ENCODE measurements around the gene FOXR1. TPM values are rescaled to one million over a fixed set of nuclear protein-coding genes. Genes with fewer than 3 reads are reported as not detected.

Gene FOXR1
- total and polyA plus RNA-seq, 2 of the 8 experiments (the other 6 are each of a cell fraction or from before 2014, with no cell fraction given), result not detected

DNA sequence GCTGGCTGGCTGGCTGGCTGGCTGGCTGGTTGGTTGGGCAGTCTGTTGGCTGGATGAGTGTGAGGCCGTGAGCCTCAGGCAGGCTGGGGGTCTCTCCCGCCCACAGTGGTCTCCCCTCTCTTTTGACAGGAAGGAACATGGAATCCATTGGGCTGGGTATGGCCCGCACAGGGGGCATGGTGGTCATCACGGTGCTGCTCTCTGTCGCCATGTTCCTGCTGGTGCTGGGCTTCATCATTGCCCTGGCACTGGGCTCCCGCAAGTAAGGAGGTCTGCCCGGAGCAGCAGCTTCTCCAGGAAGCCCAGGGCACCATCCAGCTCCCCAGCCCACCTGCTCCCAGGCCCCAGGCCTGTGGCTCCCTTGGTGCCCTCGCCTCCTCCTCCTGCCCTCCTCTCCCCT, 13.6 kb upstream of the FOXR1 start:
- no peak overlapping the region for H2AK5ac ChIP-seq (ENCODE audit: low read depth, low read length)
- no peak for FAIRE-seq
- H2BK120ac ChIP-seq (replicated peaks; ENCODE audit: low read depth, low read length), result no peak overlapping the region
- 0 out of 2 replicates have a peak, but pooled peaks cover 2% of the 10 kb centered on the region for H3K23me2 ChIP-seq (ENCODE audit: low read depth, low read length)
- H3K79me2 ChIP-seq (ENCODE audit: control insufficient read depth in 1 of 2, insufficient read depth in 2 of 2, low read length in 2 of 2), result no peaks in the 10 kb centered on the region
- H3K36me3 ChIP-seq (ENCODE audit: control insufficient read depth in 2 of 4, insufficient read depth in 4 of 4, low read length in 3 of 4), result no peaks in the 10 kb centered on the region
- no peaks in the 10 kb centered on the region for H4K20me1 ChIP-seq (replicated peaks in 1 of 2; ENCODE audit: control insufficient read depth in 1 of 2, insufficient read depth in 2 of 2, low read length in 2 of 2)
- no peak overlapping the region for H4K5ac ChIP-seq (ENCODE audit: insufficient read length, low read depth, low read length)
- H3K18ac ChIP-seq (ENCODE audit: extremely low read depth, low read length), result no peak overlapping the region
- H2BK5ac ChIP-seq (ENCODE audit: low read depth, low read length), result no peak overlapping the region
- H3K27me3 ChIP-seq (replicated peaks in 1 of 4; ENCODE audit: control insufficient read depth in 3 of 4, extremely low read depth in 1 of 4, insufficient read depth in 3 of 4, low read length in 3 of 4), result peaks cover 0 to 4% (median 2%) of the 10 kb centered on the region in 4 experiments; a peak in 2 of 7 replicates
- WGBS, 2 experiments (ENCODE audit: extremely low coverage in 1 of 2, insufficient coverage in 1 of 2, insufficient read length in 1 of 2, insufficient replicate concordance in 2 of 2, low coverage in 1 of 2, low lambda C conversion rate in 2 of 2, missing lambda C conversion rate in 1 of 2), result 98% methylated on average over 6 of the region's 8 CpGs; no CpG with 5 or more reads in 1 of the 2 experiments
- H2BK20ac ChIP-seq (ENCODE audit: low read length), result no peak overlapping the region
- H4K91ac ChIP-seq (replicated peaks; ENCODE audit: insufficient read length, low read length), result no peak overlapping the region
- H2BK12ac ChIP-seq (ENCODE audit: low read depth, low read length), result no peak overlapping the region
- H3K4me1 ChIP-seq (replicated peaks in 1 of 4; ENCODE audit: control insufficient read depth in 3 of 4, insufficient read depth in 4 of 4, low read length in 3 of 4), result peaks cover 0 to 5% (median 1%) of the 10 kb centered on the region in 4 experiments; a peak in 3 of 7 replicates
- H3K23ac ChIP-seq (ENCODE audit: insufficient read length), result no peak overlapping the region
- no peak overlapping the region for H3K4me3 ChIP-seq (ENCODE audit: extremely low read depth in 1 of 4, insufficient read depth in 2 of 4, low read depth in 3 of 4, low read length in 4 of 4)
- no peaks in the 10 kb centered on the region for H3K79me1 ChIP-seq (ENCODE audit: low read depth, low read length)
- POLR2A ChIA-PET (ENCODE audit: partially characterized antibody), result interaction anchor here (1.9 to 2.2 kb wide), 2 partner anchors 49 to 62 kb away, joined by 5 to 6 read pairs; no protein-coding TSS in a partner anchor
- no peak overlapping the region for H2BK15ac ChIP-seq (ENCODE audit: low read length)
- no peak overlapping the region for H3K27ac ChIP-seq (ENCODE audit: low read depth, low read length)
- no peak for DNase-seq (ENCODE audit: low read depth in 1 of 2, low spot score in 2 of 2)
- TF ChIP-seq SP2 (IDR thresholded peaks at IDR 0.05; ENCODE audit: low read length) (no peak), SUZ12 (IDR thresholded peaks at IDR 0.05; ENCODE audit: low read length) (no peak), HDAC2 (IDR thresholded peaks at IDR 0.05; ENCODE audit: borderline replicate concordance in 1 of 2, low read depth in 2 of 2, low read length in 2 of 2) (no peak), CHD2 (IDR thresholded peaks at IDR 0.05; ENCODE audit: low read length) (no peak), GTF2F1 (IDR thresholded peaks at IDR 0.05; ENCODE audit: borderline replicate concordance, low read depth, low read length) (no peak)
- H2AFZ ChIP-seq (ENCODE audit: low read length), result no peak overlapping the region
- H3K4ac ChIP-seq (replicated peaks; ENCODE audit: insufficient read length, low read depth, low read length), result no peak overlapping the region
- no peak overlapping the region for H3K14ac ChIP-seq (ENCODE audit: insufficient read length)
- no peaks in the 10 kb centered on the region for H3K9me3 ChIP-seq (ENCODE audit: insufficient read depth in 2 of 2, low read depth in 1 of 2, low read length in 1 of 2)
- no peak overlapping the region for H3K4me2 ChIP-seq (ENCODE audit: insufficient read depth in 1 of 2, low read depth in 2 of 2, low read length in 2 of 2)
- CTCF ChIA-PET (ENCODE audit: partially characterized antibody), result interaction anchor here (0.6 to 12.7 kb wide), 15 partner anchors 10 to 310 kb away, joined by 3 to 100 read pairs (median 5); no protein-coding TSS in a partner anchor
- H4K8ac ChIP-seq (ENCODE audit: extremely low read depth, insufficient read depth, low read length), result no peak overlapping the region
- no peak overlapping the region for H3K56ac ChIP-seq (replicated peaks; ENCODE audit: insufficient read length, low read depth, low read length)
- H3K9ac ChIP-seq (replicated peaks in 1 of 4; ENCODE audit: extremely low read depth in 1 of 4, low read depth in 3 of 4, low read length in 3 of 4), result no peak overlapping the region

All from H1 (cell line).